Activated CD8-positive, alpha-beta memory T cell treated with anti-CD3 and anti-CD28 coated beads for 1 hour (primary cell): Measurements from ENCODE around the gene ZNF80.
"Not testable (repeated sequence)": the region's sequence is repeated elsewhere in the genome, so short reads cannot be mapped to it uniquely, and the experiment has no call there.

Experiments used
- DNase-seq, 2 donors: peaks; one replicate each; pipeline ENCODE4 v3.0.0-alpha.2; 2020; ENCODE audit warnings: low read depth in 1 of 2; ENCODE audit errors: extremely low read depth in 1 of 2

Gene ZNF80

DNA sequence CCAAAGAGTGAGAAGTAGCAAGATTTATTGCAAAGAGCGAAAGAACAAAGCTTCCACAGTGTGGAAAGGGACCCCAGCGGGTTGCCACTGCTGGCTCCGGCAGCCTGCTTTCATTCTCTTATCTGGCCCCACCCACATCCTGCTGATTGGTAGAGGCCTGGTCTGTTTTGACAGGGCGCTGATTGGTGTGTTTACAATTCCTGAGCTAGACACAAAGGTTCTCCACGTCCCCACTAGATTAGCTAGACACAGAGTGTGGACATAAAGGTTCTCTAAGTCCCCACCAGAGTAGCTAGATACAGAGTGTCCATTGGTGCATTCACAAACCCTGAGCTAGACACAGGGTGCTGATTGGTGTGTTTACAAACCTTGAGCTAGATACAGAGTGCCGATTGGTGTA lies at the start of gene ZNF80:
ZNF80 (minus strand) TSS at position 101 of the 400 bp plus-strand sequence. CDS start 504 bp downstream, outside the sequence.
- not testable (repeated sequence) for DNase-seq

GRCh38 chr3:114286266-114286665 lies 48.9 kb upstream of the ZNF80 start:
- DNase-seq: no peak

DNA sequence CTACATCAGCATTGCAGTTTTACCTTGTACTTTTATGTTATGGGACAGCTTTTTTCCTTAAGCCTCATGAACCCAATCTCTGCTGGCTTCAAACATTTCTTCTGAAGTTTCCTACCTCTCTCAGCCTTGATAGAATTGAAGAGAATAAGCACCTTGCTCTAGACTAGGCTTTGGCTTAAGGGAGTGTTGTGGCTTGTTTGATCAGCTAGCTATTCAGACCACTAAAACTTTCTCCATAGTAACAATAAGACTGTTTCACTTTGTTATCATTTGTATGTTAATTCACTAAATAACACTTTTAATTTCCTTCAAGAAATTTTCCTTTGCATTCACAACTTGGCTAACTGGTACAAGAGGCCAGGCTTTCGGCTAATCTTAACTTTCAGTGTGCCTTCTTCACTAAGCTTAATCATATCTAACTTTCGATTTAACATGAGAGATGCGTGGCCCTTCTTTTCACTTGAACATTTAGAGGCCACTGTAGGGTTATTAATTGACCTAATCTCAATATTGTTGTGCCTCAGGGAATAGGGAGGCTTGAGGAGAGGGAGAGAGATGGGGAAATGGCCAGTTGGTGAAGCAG lies 48.4 kb upstream of the ZNF80 start:
- no peak for DNase-seq

DNA sequence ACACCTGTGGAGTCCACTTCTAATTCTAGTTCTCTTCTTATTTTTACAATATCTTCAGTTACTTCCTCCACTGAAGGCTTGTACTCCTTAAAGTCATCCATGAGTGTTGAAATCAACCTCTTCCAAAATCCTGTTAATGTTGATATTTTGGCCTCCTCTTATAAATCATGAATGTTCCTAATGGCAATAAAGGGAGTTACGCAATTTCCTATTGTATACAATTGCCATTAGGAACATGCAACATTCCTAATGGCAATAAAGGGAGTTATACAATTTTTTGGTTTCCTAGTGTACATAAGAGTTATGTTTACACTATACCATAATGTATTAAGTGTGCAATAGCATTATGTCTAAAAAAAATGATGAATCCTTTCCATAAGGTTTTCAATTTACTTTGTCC lies 47.3 kb upstream of the ZNF80 start:
- DNase-seq: no peak

- DNase-seq: not testable (repeated sequence)
These were observed 39.5 kb upstream of the ZNF80 start for GRCh38 chr3:114276856-114277255.

GRCh38 chr3:114274929-114275328 lies 37.6 kb upstream of the ZNF80 start:
- DNase-seq: no peak

- no peak for DNase-seq
These were observed 34.9 kb upstream of the ZNF80 start for GRCh38 chr3:114272271-114272670.

DNA sequence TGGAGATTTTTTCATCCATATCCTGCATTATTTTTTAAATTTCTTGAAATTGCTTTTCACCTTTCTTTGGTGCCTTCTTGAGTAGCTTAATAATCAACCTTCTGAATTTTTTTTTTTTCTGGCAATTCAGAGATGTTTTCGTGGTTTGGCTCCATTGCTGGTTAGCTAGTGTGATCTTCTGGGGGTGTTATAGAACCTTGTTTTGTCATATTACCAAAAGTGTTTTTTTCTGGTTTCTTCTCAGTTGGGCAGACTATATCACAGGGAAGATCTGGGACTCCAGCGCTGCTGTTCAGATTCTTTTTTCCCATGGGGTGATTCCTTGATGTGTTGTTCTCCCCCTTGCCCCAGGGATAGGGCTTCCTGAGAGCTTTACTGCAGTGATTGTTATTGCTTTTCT lies 32.6 kb upstream of the ZNF80 start:
- DNase-seq: no peak

DNA sequence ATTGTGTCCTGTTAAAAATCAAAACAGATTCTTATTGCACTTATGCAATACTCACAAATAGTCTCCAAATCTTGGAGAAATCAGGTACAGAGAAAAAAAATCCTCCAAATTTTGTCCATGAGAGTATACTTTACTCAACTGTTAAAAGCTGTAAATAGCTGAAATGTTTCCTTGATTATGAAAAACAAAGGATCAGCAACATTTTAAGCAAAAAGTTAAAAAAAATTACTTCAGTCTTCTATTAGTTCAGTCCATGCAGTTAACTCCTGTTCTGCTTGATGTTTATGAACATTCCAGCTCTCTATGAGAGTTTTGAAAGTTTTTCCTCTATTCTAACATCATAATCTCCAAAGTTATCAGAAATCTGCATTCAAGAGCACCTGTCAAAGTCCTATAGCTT lies 22.8 kb upstream of the ZNF80 start:
- DNase-seq: no peak

- DNase-seq: no peak
These were observed 22.2 kb upstream of the ZNF80 start for GRCh38 chr3:114259566-114259965.

DNA sequence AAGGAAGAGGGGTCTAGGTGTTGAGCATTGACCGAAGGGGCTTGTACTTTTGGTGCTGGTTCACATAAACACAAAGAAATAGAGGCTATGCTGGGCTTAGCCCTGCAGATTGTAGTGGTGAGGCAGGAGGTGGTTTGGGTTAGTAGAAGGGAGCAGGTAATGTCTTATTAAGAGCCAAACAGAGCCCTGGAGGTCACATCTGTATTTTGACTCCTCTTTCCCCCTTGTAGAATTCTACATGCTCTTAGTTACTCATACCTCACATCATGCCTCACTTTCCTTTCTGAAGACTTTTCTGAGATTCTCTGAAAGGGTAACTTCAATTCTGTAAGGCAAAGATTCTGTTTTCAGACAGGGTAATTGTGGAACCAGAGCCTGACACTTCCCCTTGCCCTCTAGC lies 16.1 kb upstream of the ZNF80 start:
- DNase-seq: no peak

GRCh38 chr3:114252954-114253353 lies 15.6 kb upstream of the ZNF80 start:
- DNase-seq: no peak

- DNase-seq: no peak
These were observed 5.6 kb upstream of the ZNF80 start for GRCh38 chr3:114242947-114243346.

DNA sequence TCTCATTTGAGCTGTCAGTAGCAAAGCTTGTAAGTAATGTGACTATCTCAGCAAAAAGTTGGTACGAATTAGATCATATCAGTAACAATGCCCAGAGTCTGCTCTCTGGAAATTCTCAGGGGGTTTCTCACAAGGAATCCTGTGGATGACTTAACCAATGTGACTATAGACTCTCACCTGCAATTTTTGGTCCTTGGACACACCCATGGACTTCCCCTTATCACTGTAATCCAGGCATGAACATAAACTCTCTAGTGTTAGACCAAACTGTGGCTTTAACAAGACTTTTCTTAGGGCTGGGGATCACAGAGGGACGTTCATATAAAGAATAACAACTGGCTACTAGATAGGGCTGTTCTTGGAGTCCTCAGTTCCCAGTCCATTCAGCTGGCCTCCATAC lies 3.9 kb upstream of the ZNF80 start:
- DNase-seq: no peak

GRCh38 chr3:114238146-114238785 lies 888 bp upstream of the ZNF80 start:
- not testable (repeated sequence) for DNase-seq

- no peak for DNase-seq
These were observed 1.9 kb downstream of the ZNF80 start for GRCh38 chr3:114235431-114235830.

DNA sequence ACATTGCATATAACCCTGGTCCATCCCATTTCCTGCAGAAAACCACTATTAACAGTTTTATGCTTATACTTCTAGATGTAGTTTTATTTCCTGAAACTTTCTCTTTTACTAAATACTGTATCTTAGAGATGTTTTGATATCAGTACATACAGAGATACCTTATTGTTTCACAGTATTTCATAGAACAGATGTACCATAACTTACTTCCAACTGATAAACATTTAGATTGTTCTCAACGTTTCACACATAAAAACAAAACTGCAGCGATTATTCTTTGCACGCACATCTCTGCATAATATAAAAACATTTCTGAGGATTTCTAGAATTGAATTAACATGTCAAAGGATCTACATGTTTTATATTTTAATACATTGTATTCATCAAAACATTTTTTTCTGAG lies 2.6 kb downstream of the ZNF80 start:
- no peak for DNase-seq

GRCh38 chr3:114231616-114232015 lies 5.8 kb downstream of the ZNF80 start:
- peak in 1 of 2 donors; percentile 20 for DNase-seq

- no peak for DNase-seq
These were observed 10.3 kb downstream of the ZNF80 start for GRCh38 chr3:114227076-114227475.

- no peak for DNase-seq
These were observed 11.1 kb downstream of the ZNF80 start for GRCh38 chr3:114226313-114226712.

- DNase-seq: no peak
These were observed 14.2 kb downstream of the ZNF80 start for GRCh38 chr3:114223143-114223542.

DNA sequence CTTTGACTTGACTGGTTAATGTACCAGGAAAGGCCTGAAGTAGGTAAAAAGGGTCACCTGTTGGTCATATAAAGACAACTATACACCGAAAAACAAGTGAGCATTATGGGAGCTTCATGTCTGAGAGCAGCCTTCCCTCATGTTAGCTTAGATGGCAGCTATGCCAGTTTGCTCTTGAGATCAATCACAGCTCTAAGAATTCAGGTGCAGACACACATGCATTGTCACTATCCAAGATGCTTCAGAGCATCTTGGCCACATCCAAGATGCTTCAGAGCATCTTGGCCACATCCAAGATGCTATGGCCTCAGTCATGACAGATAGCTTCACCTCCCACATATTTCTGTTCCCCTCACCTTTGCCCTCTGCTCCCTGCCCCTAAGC lies 15.5 kb downstream of the ZNF80 start:
- DNase-seq: no peak
